Right lobe of liver (tissue), 4 donors: ENCODE data around the gene CCNQ.

Experiments
- POLR2A ChIP-seq: fragments of 450-650 bp; IDR thresholded peaks from one replicate; pipeline ENCODE4 v1.6.1; 2017; ENCODE audit warnings: antibody characterized with exemption, mild to moderate bottlenecking
- TF ChIP-seq, protein P1 (sequence below), 4 donors: fragments of 200-600 bp in 3 of 4; fragments of 450-650 bp in 1 of 4; IDR thresholded peaks; one replicate each; pipeline versions ENCODE4 v1.5.1 to v1.8.0; 2016 to 2022; ENCODE audit warnings: antibody characterized with exemption in 4 of 4, mild to moderate bottlenecking in 2 of 4
- donor health status: DM: no; HTN: no; CAD: no.
- donor health status: DM: no; HTN: no; CAD: no.
- donor health status: DM: no; HTN: yes; CAD: no.

DNA sequence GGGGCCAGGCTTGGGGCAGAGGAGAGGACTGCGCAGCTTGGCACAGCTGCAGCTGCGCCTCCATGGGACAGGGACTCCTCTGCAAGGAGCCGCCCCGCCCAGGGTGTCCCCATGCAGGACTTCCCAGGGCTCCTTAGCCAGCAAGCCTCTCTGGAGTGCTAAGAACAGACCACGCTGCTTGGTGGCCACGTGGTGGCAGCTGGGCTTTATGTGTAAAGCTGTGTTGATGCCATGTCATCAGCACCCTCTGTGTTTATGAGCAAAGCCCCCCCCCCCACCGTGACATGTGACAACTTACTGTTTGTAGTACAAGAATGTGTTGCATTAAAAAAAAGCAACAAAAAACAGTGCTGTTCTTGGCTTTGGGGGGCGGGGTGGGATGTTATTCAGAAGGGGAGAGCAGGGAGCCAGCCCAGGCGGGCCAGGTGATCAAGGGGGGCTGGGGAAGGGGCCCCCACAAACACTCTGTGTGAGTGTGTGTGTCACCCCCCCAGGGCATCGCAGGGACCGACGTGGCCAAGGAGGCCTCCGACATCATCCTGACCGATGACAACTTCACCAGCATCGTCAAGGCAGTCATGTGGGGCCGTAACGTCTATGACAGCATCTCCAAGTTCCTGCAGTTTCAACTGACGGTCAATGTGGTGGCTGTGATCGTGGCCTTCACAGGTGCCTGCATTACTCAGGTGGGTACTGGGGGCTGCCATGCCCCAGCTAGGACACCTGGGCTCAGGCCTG is 41.2 kb downstream of the CCNQ start:
- no peak for TF ChIP-seq POLR2A
- TF ChIP-seq, protein P1, sequence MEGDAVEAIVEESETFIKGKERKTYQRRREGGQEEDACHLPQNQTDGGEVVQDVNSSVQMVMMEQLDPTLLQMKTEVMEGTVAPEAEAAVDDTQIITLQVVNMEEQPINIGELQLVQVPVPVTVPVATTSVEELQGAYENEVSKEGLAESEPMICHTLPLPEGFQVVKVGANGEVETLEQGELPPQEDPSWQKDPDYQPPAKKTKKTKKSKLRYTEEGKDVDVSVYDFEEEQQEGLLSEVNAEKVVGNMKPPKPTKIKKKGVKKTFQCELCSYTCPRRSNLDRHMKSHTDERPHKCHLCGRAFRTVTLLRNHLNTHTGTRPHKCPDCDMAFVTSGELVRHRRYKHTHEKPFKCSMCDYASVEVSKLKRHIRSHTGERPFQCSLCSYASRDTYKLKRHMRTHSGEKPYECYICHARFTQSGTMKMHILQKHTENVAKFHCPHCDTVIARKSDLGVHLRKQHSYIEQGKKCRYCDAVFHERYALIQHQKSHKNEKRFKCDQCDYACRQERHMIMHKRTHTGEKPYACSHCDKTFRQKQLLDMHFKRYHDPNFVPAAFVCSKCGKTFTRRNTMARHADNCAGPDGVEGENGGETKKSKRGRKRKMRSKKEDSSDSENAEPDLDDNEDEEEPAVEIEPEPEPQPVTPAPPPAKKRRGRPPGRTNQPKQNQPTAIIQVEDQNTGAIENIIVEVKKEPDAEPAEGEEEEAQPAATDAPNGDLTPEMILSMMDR (IDR thresholded peaks at IDR 0.05) = no peak
